ENCODE data around the gene POLE3.
A peak's percentile ranks its signal among the peaks of the same experiment; 100 is the strongest.

The POLE3 gene

DNA sequence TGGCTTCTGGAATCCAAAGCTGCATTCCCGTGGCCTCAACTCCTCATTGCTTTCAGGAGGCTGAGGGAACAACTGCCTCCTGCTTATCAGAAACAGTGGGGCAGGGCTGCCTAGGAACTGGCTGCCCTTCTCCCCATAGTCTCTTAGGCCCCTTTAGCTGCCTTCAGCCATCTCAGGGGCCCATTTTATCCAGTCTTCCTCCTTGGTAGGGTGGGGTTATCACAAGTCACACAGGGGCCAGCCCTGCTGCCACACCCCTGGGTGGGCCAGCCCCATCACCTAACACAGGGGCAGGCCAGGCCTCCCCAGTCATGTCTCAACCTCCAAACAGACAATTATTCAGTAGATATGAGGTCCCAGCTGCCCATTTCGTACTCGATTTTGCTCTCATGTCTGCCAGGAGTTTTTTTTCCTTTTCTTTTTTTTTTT is 13.3 kb downstream of the POLE3 start:
- ChIA-PET CTCF (interaction anchor here (5.1 kb wide), 1 partner anchor 12 kb away, joined by 32 read pairs; the partner anchor contains the start of genes C9orf43 and POLE3), POLR2A (no interaction called here)
- Histone ChIP-seq H3K27me3 (replicated peaks in 2 of 5; ENCODE audit: control insufficient read depth in 4 of 5, insufficient read depth in 5 of 5, low read length in 4 of 5) (no peaks in the 10 kb centered on the region), H3K9me3 (ENCODE audit: control extremely low read depth in 1 of 5, control insufficient read depth in 4 of 5, insufficient read depth in 2 of 5, low read depth in 1 of 5, low read length in 4 of 5) (no peaks in the 10 kb centered on the region), H3K36me3 (ENCODE audit: control insufficient read depth in 4 of 4, insufficient read depth in 4 of 4, low read length in 3 of 4) (peaks cover 0 to 16% (median 12%) of the 10 kb centered on the region in 4 experiments), H3K27ac (ENCODE audit: insufficient read depth in 1 of 2, low read depth in 1 of 2, low read length in 2 of 2, poor library complexity in 1 of 2, severe bottlenecking in 2 of 2) (no peak overlapping the region), H3K4me3 (ENCODE audit: control insufficient read depth in 1 of 7, extremely low read depth in 1 of 7, insufficient read depth in 4 of 7, low read depth in 2 of 7, low read length in 6 of 7) (no peak overlapping the region), H3K4me1 (ENCODE audit: control extremely low read depth in 1 of 4, control insufficient read depth in 4 of 4, insufficient read depth in 4 of 4, low read length in 3 of 4) (peaks cover 0 to 18% (median 16%) of the 10 kb centered on the region in 4 experiments)
- 85% methylated on average over 2 of the region's 3 CpGs for WGBS (ENCODE audit: insufficient coverage)
- peak in 1 of 3 donors; percentile 49 for DNase-seq

DNA sequence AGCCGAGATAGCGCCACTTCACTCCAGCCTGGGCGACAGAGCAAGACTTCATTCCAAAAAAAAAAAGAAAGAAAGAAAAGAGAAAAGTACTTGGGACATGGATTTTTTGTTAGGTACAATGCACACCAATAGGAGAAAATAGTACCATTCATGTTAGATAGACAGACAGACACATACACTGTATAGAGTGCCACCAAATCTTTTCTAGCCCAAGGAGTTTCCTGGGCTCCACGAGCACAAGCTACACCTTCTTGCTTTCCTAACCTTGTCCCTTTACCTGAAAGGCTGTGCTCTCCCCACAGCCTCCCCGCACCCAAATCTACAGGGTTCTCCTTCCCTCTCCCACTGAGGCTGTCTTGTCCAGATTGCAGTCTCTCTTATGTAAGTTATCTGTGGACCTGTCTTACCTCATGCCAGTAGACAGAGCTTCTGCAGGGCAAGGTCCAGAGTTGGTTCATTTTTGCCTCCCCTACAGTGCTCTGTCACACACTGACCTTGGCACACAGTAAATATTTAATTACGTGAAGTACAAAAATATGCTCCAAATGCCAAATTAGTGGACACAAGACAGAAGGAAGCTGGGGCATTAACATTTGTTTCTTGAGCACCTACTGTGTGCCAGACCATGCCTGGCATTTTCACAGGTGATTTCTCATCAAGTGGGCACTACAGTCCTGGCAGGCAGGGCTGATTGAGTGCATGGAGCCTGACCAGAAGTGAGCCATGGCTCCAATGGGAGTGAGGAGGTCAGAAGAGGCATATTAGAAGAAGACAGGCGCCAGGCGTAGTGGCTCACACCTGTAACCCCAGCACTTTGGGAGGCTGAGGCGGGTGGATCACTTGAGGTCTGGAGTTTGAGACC is 15.2 kb downstream of the POLE3 start:
- ChIA-PET CTCF (interaction anchor here (1.9 to 2.1 kb wide), 2 partner anchors 11 to 15 kb away, joined by 4 to 5 read pairs; partner anchors contain the start of genes C9orf43 and POLE3), POLR2A (interaction anchor here (0.7 kb wide), 1 partner anchor 44 kb away, joined by 3 read pairs; no protein-coding TSS in a partner anchor)
- Histone ChIP-seq H3K36me3 (ENCODE audit: control insufficient read depth in 4 of 4, insufficient read depth in 4 of 4, low read length in 3 of 4) (peaks cover 0 to 34% (median 22%) of the 10 kb centered on the region in 4 experiments), H3K27ac (ENCODE audit: insufficient read depth in 1 of 2, low read depth in 1 of 2, low read length in 2 of 2, poor library complexity in 1 of 2, severe bottlenecking in 2 of 2) (no peak overlapping the region), H3K9me3 (ENCODE audit: control extremely low read depth in 1 of 5, control insufficient read depth in 4 of 5, insufficient read depth in 2 of 5, low read depth in 1 of 5, low read length in 4 of 5) (no peaks in the 10 kb centered on the region), H3K27me3 (replicated peaks in 2 of 5; ENCODE audit: control insufficient read depth in 4 of 5, insufficient read depth in 5 of 5, low read length in 4 of 5) (no peaks in the 10 kb centered on the region), H3K4me1 (ENCODE audit: control extremely low read depth in 1 of 4, control insufficient read depth in 4 of 4, insufficient read depth in 4 of 4, low read length in 3 of 4) (peaks cover 0 to 9% (median 6%) of the 10 kb centered on the region in 4 experiments), H3K4me3 (ENCODE audit: control insufficient read depth in 1 of 7, extremely low read depth in 1 of 7, insufficient read depth in 4 of 7, low read depth in 2 of 7, low read length in 6 of 7) (no peak overlapping the region)
- no peak for DNase-seq
- 95% methylated on average over 7 of the region's 9 CpGs for WGBS (ENCODE audit: insufficient coverage)

DNA sequence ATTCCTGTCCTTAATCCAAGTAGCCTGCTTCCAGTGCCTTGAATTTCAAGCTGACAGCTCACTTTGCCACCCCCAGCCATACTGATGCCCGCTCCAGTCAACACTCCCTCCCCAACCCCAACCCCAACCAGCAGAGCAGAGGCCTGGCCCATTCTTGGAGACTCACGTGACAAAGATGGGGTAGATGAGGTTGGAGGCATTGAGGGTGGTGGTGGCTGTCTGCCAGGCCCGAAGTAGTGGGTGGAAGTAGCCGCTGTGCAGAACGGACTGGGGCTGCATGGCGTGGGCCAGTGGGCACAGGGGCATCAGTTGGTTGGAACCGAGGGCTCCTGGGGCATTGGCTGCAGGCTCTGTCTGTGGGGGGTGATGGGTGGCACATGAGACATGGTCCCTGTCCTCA is 17.2 kb downstream of the POLE3 start:
- ChIA-PET CTCF (interaction anchor here (1.7 to 2.1 kb wide), 4 partner anchors 11 to 71 kb away, joined by 3 to 6 read pairs (median 4); partner anchors contain the start of genes C9orf43 and POLE3), POLR2A (no interaction called here)
- H3K27ac ChIP-seq (ENCODE audit: insufficient read depth in 1 of 2, low read depth in 1 of 2, low read length in 2 of 2, poor library complexity in 1 of 2, severe bottlenecking in 2 of 2) = no peak overlapping the region
- H3K27me3 ChIP-seq (replicated peaks in 2 of 5; ENCODE audit: control insufficient read depth in 4 of 5, insufficient read depth in 5 of 5, low read length in 4 of 5) = no peaks in the 10 kb centered on the region
- H3K36me3 ChIP-seq (ENCODE audit: control insufficient read depth in 4 of 4, insufficient read depth in 4 of 4, low read length in 3 of 4) = peaks cover 0 to 52% (median 36%) of the 10 kb centered on the region in 4 experiments
- DNase-seq = no peak
- WGBS (ENCODE audit: insufficient coverage) = 93% methylated on average over 3 of the region's 7 CpGs
- H3K9me3 ChIP-seq (ENCODE audit: control extremely low read depth in 1 of 5, control insufficient read depth in 4 of 5, insufficient read depth in 2 of 5, low read depth in 1 of 5, low read length in 4 of 5) = no peaks in the 10 kb centered on the region
- no peaks in the 10 kb centered on the region for H3K4me1 ChIP-seq (ENCODE audit: control extremely low read depth in 1 of 4, control insufficient read depth in 4 of 4, insufficient read depth in 4 of 4, low read length in 3 of 4)
- no peak overlapping the region for H3K4me3 ChIP-seq (ENCODE audit: control insufficient read depth in 1 of 7, extremely low read depth in 1 of 7, insufficient read depth in 4 of 7, low read depth in 2 of 7, low read length in 6 of 7)

DNA sequence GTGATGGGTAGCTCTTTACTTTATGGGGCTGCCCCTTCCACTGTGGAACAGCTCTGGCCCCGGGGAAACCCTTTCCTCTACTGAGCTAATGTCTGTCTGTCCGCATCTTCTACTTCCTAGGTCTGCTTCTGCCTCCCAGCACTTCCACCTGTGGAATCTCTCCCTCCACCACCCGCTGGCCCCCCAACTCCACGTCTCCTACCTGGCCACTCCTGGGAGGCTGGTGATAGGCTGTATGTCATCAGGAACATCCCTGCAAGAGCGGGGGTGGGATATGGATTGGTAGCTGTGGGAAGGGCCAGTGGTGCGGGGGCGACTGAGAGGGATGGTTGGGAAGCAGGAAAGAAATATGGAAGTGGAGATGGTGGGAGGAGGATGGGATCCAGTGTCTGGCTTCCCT is 18.6 kb downstream of the POLE3 start:
- no peaks in the 10 kb centered on the region for H3K4me1 ChIP-seq (ENCODE audit: control extremely low read depth in 1 of 4, control insufficient read depth in 4 of 4, insufficient read depth in 4 of 4, low read length in 3 of 4)
- ChIA-PET POLR2A (no interaction called here), CTCF (interaction anchor here (1.8 kb wide), 2 partner anchors 11 to 18 kb away, joined by 3 to 8 read pairs; partner anchors contain the start of genes ALAD and POLE3)
- 100% methylated on average over 4 of the region's 7 CpGs for WGBS (ENCODE audit: insufficient coverage)
- no peak for DNase-seq
- H3K9me3 ChIP-seq (ENCODE audit: control extremely low read depth in 1 of 5, control insufficient read depth in 4 of 5, insufficient read depth in 2 of 5, low read depth in 1 of 5, low read length in 4 of 5) = no peaks in the 10 kb centered on the region
- peaks cover 0 to 65% (median 48%) of the 10 kb centered on the region in 4 experiments for H3K36me3 ChIP-seq (ENCODE audit: control insufficient read depth in 4 of 4, insufficient read depth in 4 of 4, low read length in 3 of 4)
- H3K4me3 ChIP-seq (ENCODE audit: control insufficient read depth in 1 of 7, extremely low read depth in 1 of 7, insufficient read depth in 4 of 7, low read depth in 2 of 7, low read length in 6 of 7) = no peak overlapping the region
- no peak overlapping the region for H3K27ac ChIP-seq (ENCODE audit: insufficient read depth in 1 of 2, low read depth in 1 of 2, low read length in 2 of 2, poor library complexity in 1 of 2, severe bottlenecking in 2 of 2)
- no peaks in the 10 kb centered on the region for H3K27me3 ChIP-seq (replicated peaks in 2 of 5; ENCODE audit: control insufficient read depth in 4 of 5, insufficient read depth in 5 of 5, low read length in 4 of 5)

DNA sequence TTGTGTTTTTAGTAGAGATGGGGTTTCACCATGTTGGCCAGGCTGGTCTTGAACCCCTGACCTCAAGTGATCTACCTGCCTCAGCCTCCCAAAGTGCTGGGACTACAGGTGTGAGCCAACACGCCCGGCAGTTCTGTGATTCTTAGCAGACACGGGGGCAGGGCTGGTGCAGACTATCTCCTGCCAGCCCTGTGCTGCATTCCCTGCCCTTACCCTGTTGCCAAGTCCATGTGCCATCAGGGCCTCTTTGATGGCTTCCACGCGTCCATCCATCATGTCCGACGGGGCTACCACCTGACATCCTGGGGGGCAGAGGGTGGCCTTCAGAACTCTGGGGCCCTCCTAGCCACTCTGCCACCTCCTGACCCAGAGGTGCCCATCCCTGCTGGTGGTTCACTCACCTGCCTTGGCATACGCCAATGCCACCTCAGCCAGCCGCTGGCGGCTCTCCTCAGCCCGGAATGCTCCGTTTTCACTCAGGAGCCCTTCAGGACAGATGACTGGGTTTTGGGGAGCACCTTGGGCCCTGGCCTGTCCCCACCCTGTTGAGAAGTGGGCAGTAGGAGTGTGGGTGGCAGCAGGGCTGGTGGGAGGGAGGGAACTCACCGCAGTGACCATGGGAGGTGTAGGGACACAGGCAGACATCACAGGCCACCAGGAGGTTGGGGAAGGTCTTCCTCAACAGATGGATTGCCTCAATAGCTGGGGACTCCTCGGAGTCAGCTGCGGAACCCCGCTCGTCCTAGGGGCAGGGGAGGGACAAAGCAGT is 20.1 kb downstream of the POLE3 start:
- H3K4me3 ChIP-seq (ENCODE audit: control insufficient read depth in 1 of 7, extremely low read depth in 1 of 7, insufficient read depth in 4 of 7, low read depth in 2 of 7, low read length in 6 of 7) = no peak overlapping the region
- H3K27me3 ChIP-seq (replicated peaks in 2 of 5; ENCODE audit: control insufficient read depth in 4 of 5, insufficient read depth in 5 of 5, low read length in 4 of 5) = no peaks in the 10 kb centered on the region
- no peaks in the 10 kb centered on the region for H3K9me3 ChIP-seq (ENCODE audit: control extremely low read depth in 1 of 5, control insufficient read depth in 4 of 5, insufficient read depth in 2 of 5, low read depth in 1 of 5, low read length in 4 of 5)
- 93% methylated on average over 12 of the region's 17 CpGs for WGBS (ENCODE audit: insufficient coverage)
- ChIA-PET CTCF (interaction anchor here (1.1 to 1.8 kb wide), 2 partner anchors 12 to 20 kb away, joined by 3 to 8 read pairs; partner anchors contain the start of genes ALAD, C9orf43 and POLE3), POLR2A (no interaction called here)
- H3K4me1 ChIP-seq (ENCODE audit: control extremely low read depth in 1 of 4, control insufficient read depth in 4 of 4, insufficient read depth in 4 of 4, low read length in 3 of 4) = no peaks in the 10 kb centered on the region
- no peak for DNase-seq
- peaks cover 0 to 75% (median 51%) of the 10 kb centered on the region in 4 experiments for H3K36me3 ChIP-seq (ENCODE audit: control insufficient read depth in 4 of 4, insufficient read depth in 4 of 4, low read length in 3 of 4)
- H3K27ac ChIP-seq (ENCODE audit: insufficient read depth in 1 of 2, low read depth in 1 of 2, low read length in 2 of 2, poor library complexity in 1 of 2, severe bottlenecking in 2 of 2) = no peak overlapping the region

DNA sequence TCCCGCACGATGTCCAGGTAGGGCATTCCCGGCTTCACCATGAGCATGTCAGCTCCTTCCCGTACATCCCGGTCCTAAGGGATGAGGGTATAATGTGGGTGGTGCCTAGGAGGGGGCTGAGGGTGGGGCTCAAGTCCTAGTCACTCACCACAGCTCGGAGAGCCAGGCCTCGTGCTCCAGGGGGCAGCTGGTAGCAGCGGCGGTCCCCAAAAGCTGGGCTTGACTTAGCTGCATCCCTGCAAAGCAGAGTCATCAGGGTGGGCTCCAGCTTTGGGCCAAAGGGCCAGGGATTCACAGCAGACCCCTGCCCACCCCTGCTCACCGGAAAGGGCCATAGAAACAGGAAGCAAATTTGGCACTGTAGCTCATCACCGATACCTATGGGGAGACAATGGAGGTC is 21.0 kb downstream of the POLE3 start:
- no peaks in the 10 kb centered on the region for H3K9me3 ChIP-seq (ENCODE audit: control extremely low read depth in 1 of 5, control insufficient read depth in 4 of 5, insufficient read depth in 2 of 5, low read depth in 1 of 5, low read length in 4 of 5)
- WGBS (ENCODE audit: insufficient coverage) = 97% methylated on average over 7 of the region's 11 CpGs
- ChIA-PET POLR2A (no interaction called here), CTCF (interaction anchor here (1.1 kb wide), 1 partner anchor 21 kb away, joined by 3 read pairs; the partner anchor contains the start of genes C9orf43 and POLE3)
- no peaks in the 10 kb centered on the region for H3K4me1 ChIP-seq (ENCODE audit: control extremely low read depth in 1 of 4, control insufficient read depth in 4 of 4, insufficient read depth in 4 of 4, low read length in 3 of 4)
- peaks cover 0 to 70% (median 48%) of the 10 kb centered on the region in 4 experiments for H3K36me3 ChIP-seq (ENCODE audit: control insufficient read depth in 4 of 4, insufficient read depth in 4 of 4, low read length in 3 of 4)
- no peak for DNase-seq
- no peaks in the 10 kb centered on the region for H3K27me3 ChIP-seq (replicated peaks in 2 of 5; ENCODE audit: control insufficient read depth in 4 of 5, insufficient read depth in 5 of 5, low read length in 4 of 5)
- no peak overlapping the region for H3K4me3 ChIP-seq (ENCODE audit: control insufficient read depth in 1 of 7, extremely low read depth in 1 of 7, insufficient read depth in 4 of 7, low read depth in 2 of 7, low read length in 6 of 7)
- H3K27ac ChIP-seq (ENCODE audit: insufficient read depth in 1 of 2, low read depth in 1 of 2, low read length in 2 of 2, poor library complexity in 1 of 2, severe bottlenecking in 2 of 2) = no peak overlapping the region

Measured in common myeloid progenitor, CD34-positive (primary cell).